ENCODE data around the gene SLC8A3. TPM values are rescaled to one million over a fixed set of nuclear protein-coding genes. Genes with fewer than 3 reads are reported as not detected.

The SLC8A3 gene
- total and polyA plus RNA-seq, 2 experiments from 2014 or later, result not detected

- H3K9ac ChIP-seq, result no peak overlapping the region
- in situ Hi-C loops (cut with MboI), result no loop called here
- no peaks in the 10 kb centered on the region for H3K9me3 ChIP-seq (ENCODE audit: low read depth)
- no peak for DNase-seq
- no peaks in the 10 kb centered on the region for H3K36me3 ChIP-seq (ENCODE audit: low read depth)
- no peaks in the 10 kb centered on the region for H3K4me1 ChIP-seq (ENCODE audit: insufficient read depth)
- TF ChIP-seq EZH2phosphoT487 (IDR thresholded peaks at IDR 0.05; ENCODE audit: insufficient read depth, low read depth), result no peak
- TF ChIP-seq EZH2 (IDR thresholded peaks at IDR 0.05; ENCODE audit: insufficient read depth, poor library complexity, severe bottlenecking), result no peak
- H3K79me2 ChIP-seq (ENCODE audit: insufficient read depth), result no peaks in the 10 kb centered on the region
- H3K27me3 ChIP-seq (replicated peaks; ENCODE audit: insufficient read depth), result no peaks in the 10 kb centered on the region
- no peak overlapping the region for H3K4me3 ChIP-seq
- H2AFZ ChIP-seq, result no peak overlapping the region
- no peak overlapping the region for H3K4me2 ChIP-seq (ENCODE audit: unreplicated experiment)
- no peaks in the 10 kb centered on the region for H3F3A ChIP-seq (ENCODE audit: insufficient read depth)
- 0 to 1% methylated on average over 3 of the region's 3 CpGs for WGBS, 2 experiments (ENCODE audit: low coverage in 1 of 2, low lambda C conversion rate in 2 of 2, missing lambda C conversion rate in 2 of 2)
- H3K9me2 ChIP-seq (ENCODE audit: insufficient read depth), result no peaks in the 10 kb centered on the region
- H3K27ac ChIP-seq, result no peak overlapping the region
- H4K20me1 ChIP-seq (ENCODE audit: insufficient read depth), result no peaks in the 10 kb centered on the region
Measured at GRCh38 chr14:70213721-70214282, 25.1 kb upstream of the SLC8A3 start.

- no peak overlapping the region for H3K4me2 ChIP-seq (ENCODE audit: unreplicated experiment)
- no peaks in the 10 kb centered on the region for H4K20me1 ChIP-seq (ENCODE audit: insufficient read depth)
- H3K79me2 ChIP-seq (ENCODE audit: insufficient read depth), result no peaks in the 10 kb centered on the region
- H3K36me3 ChIP-seq (ENCODE audit: low read depth), result no peaks in the 10 kb centered on the region
- no peak overlapping the region for H2AFZ ChIP-seq
- H3K4me1 ChIP-seq (ENCODE audit: insufficient read depth), result no peaks in the 10 kb centered on the region
- no peaks in the 10 kb centered on the region for H3K27me3 ChIP-seq (replicated peaks; ENCODE audit: insufficient read depth)
- in situ Hi-C loops (cut with MboI), result no loop called here
- H3K4me3 ChIP-seq, result no peak overlapping the region
- no peaks in the 10 kb centered on the region for H3F3A ChIP-seq (ENCODE audit: insufficient read depth)
- no peak for TF ChIP-seq EZH2phosphoT487 (IDR thresholded peaks at IDR 0.05; ENCODE audit: insufficient read depth, low read depth)
- no peak overlapping the region for H3K9ac ChIP-seq
- no peak overlapping the region for H3K27ac ChIP-seq
- WGBS, 2 experiments (ENCODE audit: low coverage in 1 of 2, low lambda C conversion rate in 2 of 2, missing lambda C conversion rate in 2 of 2), result 30 to 50% methylated on average over 1 of the region's 1 CpG
- no peak for DNase-seq
- H3K9me3 ChIP-seq (ENCODE audit: low read depth), result no peaks in the 10 kb centered on the region
- H3K9me2 ChIP-seq (ENCODE audit: insufficient read depth), result no peaks in the 10 kb centered on the region
Measured at GRCh38 chr14:70212752-70213151, 24.0 kb upstream of the SLC8A3 start.

- Histone ChIP-seq H4K20me1 (ENCODE audit: insufficient read depth) (no peaks in the 10 kb centered on the region), H3F3A (ENCODE audit: insufficient read depth) (no peaks in the 10 kb centered on the region), H3K27ac (no peak overlapping the region), H2AFZ (no peak overlapping the region), H3K27me3 (replicated peaks; ENCODE audit: insufficient read depth) (no peaks in the 10 kb centered on the region), H3K9me2 (ENCODE audit: insufficient read depth) (no peaks in the 10 kb centered on the region), H3K4me3 (no peak overlapping the region), H3K4me2 (ENCODE audit: unreplicated experiment) (no peak overlapping the region), H3K9me3 (ENCODE audit: low read depth) (no peaks in the 10 kb centered on the region), H3K36me3 (ENCODE audit: low read depth) (no peaks in the 10 kb centered on the region), H3K9ac (no peak overlapping the region), H3K4me1 (ENCODE audit: insufficient read depth) (no peaks in the 10 kb centered on the region), H3K79me2 (ENCODE audit: insufficient read depth) (no peaks in the 10 kb centered on the region)
- TF ChIP-seq EZH2 (IDR thresholded peaks at IDR 0.05; ENCODE audit: insufficient read depth, poor library complexity, severe bottlenecking), result no peak
- TF ChIP-seq EZH2phosphoT487 (IDR thresholded peaks at IDR 0.05; ENCODE audit: insufficient read depth, low read depth), result no peak
- in situ Hi-C loops (cut with MboI), result no loop called here
- no peak for DNase-seq
Measured at GRCh38 chr14:70208380-70208779, 19.6 kb upstream of the SLC8A3 start.

GRCh38 chr14:70203686-70204085, 14.9 kb upstream of the SLC8A3 start:
- Histone ChIP-seq H3K9ac (no peak overlapping the region), H3K36me3 (ENCODE audit: low read depth) (no peaks in the 10 kb centered on the region), H3K27ac (no peak overlapping the region), H3K79me2 (ENCODE audit: insufficient read depth) (no peaks in the 10 kb centered on the region), H3K4me3 (no peak overlapping the region), H3K9me3 (ENCODE audit: low read depth) (no peaks in the 10 kb centered on the region), H4K20me1 (ENCODE audit: insufficient read depth) (no peaks in the 10 kb centered on the region), H3K27me3 (replicated peaks; ENCODE audit: insufficient read depth) (no peaks in the 10 kb centered on the region), H3F3A (ENCODE audit: insufficient read depth) (no peaks in the 10 kb centered on the region), H2AFZ (no peak overlapping the region), H3K4me1 (ENCODE audit: insufficient read depth) (no peaks in the 10 kb centered on the region), H3K9me2 (ENCODE audit: insufficient read depth) (no peaks in the 10 kb centered on the region), H3K4me2 (ENCODE audit: unreplicated experiment) (no peak overlapping the region)
- WGBS, 2 experiments (ENCODE audit: low coverage in 1 of 2, low lambda C conversion rate in 2 of 2, missing lambda C conversion rate in 2 of 2), result 19 to 21% methylated on average over 4 of the region's 4 CpGs
- no peak for TF ChIP-seq EZH2 (IDR thresholded peaks at IDR 0.05; ENCODE audit: insufficient read depth, poor library complexity, severe bottlenecking)
- no peak for TF ChIP-seq EZH2phosphoT487 (IDR thresholded peaks at IDR 0.05; ENCODE audit: insufficient read depth, low read depth)
- DNase-seq, result no peak
- in situ Hi-C loops (cut with MboI), result no loop called here

GRCh38 chr14:70201994-70202393, 13.2 kb upstream of the SLC8A3 start:
- Histone ChIP-seq H4K20me1 (ENCODE audit: insufficient read depth) (no peaks in the 10 kb centered on the region), H3F3A (ENCODE audit: insufficient read depth) (no peaks in the 10 kb centered on the region), H2AFZ (no peak overlapping the region), H3K9me3 (ENCODE audit: low read depth) (no peaks in the 10 kb centered on the region), H3K9me2 (ENCODE audit: insufficient read depth) (no peaks in the 10 kb centered on the region), H3K27me3 (replicated peaks; ENCODE audit: insufficient read depth) (no peaks in the 10 kb centered on the region), H3K4me1 (ENCODE audit: insufficient read depth) (no peaks in the 10 kb centered on the region), H3K36me3 (ENCODE audit: low read depth) (no peaks in the 10 kb centered on the region), H3K9ac (no peak overlapping the region), H3K4me2 (ENCODE audit: unreplicated experiment) (no peak overlapping the region), H3K4me3 (no peak overlapping the region), H3K79me2 (ENCODE audit: insufficient read depth) (no peaks in the 10 kb centered on the region), H3K27ac (no peak overlapping the region)
- WGBS, 2 experiments (ENCODE audit: low coverage in 1 of 2, low lambda C conversion rate in 2 of 2, missing lambda C conversion rate in 2 of 2), result 13 to 16% methylated on average over 3 of the region's 3 CpGs
- no peak for DNase-seq
- in situ Hi-C loops (cut with MboI), result no loop called here
- TF ChIP-seq EZH2phosphoT487 (IDR thresholded peaks at IDR 0.05; ENCODE audit: insufficient read depth, low read depth), result no peak
- TF ChIP-seq EZH2 (IDR thresholded peaks at IDR 0.05; ENCODE audit: insufficient read depth, poor library complexity, severe bottlenecking), result no peak
